Kidney (tissue), 14 donors: ENCODE results near the gene TMEM30A. TPM values are rescaled to one million over a fixed set of nuclear protein-coding genes. Genes with fewer than 3 reads are reported as not detected.

Experiments
- DNase-seq, 5 donors: peaks; one replicate each; pipeline ENCODE4 v3.0.0-alpha.2; 2013 to 2020
- FAIRE-seq: peaks from 2 replicates; lab custom pipeline; 2012; peaks lifted over from hg19 to GRCh38; lab: Jason Lieb, UNC
- H3K27ac ChIP-seq, 2 donors: one replicate each; pipeline ENCODE4 v1.7.0; 2013; ENCODE audit warnings: low read depth in 2 of 2, low read length in 2 of 2, inconsistent platforms in 1 of 2
- H3K27me3 ChIP-seq: one replicate; pipeline ENCODE4 v1.7.1; 2013; ENCODE audit warnings: low read length, inconsistent platforms; ENCODE audit not compliant: control insufficient read depth, insufficient read depth
- H3K36me3 ChIP-seq, 3 donors: one replicate each; pipeline versions ENCODE4 v1.7.0 to v1.7.1; 2013; ENCODE audit warnings: low read length in 3 of 3, control low read depth in 1 of 3, inconsistent platforms in 1 of 3; ENCODE audit not compliant: insufficient read depth in 3 of 3, control insufficient read depth in 2 of 3
- H3K4me1 ChIP-seq, 3 donors: one replicate each; pipeline versions ENCODE4 v1.7.0 to v1.7.1; 2013; ENCODE audit warnings: low read length in 3 of 3, inconsistent platforms in 1 of 3, low read depth in 1 of 3; ENCODE audit not compliant: control insufficient read depth in 2 of 3, insufficient read depth in 2 of 3
- H3K4me3 ChIP-seq, 3 donors: one replicate each; pipeline versions ENCODE4 v1.7.0 to v1.8.1; 2013; ENCODE audit warnings: low read length in 3 of 3, control low read depth in 1 of 3, inconsistent platforms in 1 of 3
- H3K9ac ChIP-seq, 3 donors: one replicate each; pipeline versions ENCODE4 v1.7.0 to v1.7.1; 2013; ENCODE audit warnings: low read length in 3 of 3, control low read depth in 1 of 3, inconsistent platforms in 1 of 3
- H3K9me3 ChIP-seq, 3 donors: one replicate each; pipeline versions ENCODE4 v1.7.0 to v1.7.1; 2013; ENCODE audit warnings: low read length in 3 of 3, control low read depth in 1 of 3, inconsistent platforms in 1 of 3; ENCODE audit not compliant: control insufficient read depth in 2 of 3, insufficient read depth in 1 of 3
- intact Hi-C: fragments of 100-400 bp; cut with DNase I; formaldehyde crosslinking; loops from one replicate; pipeline ENCODE4 v1.11.1; 2022
- polyA plus RNA-seq: library from polyadenylated mRNA; stranded (reverse); fragments of 350-450 nt; fragmentation: Illumina TruSeq; extraction: RNeasy Lipid Tissue Mini Kit (QIAGEN cat#74804); gene quantifications from one replicate; pipeline ENCODE4 v1.2.3, GENCODE V29; 2014; ENCODE audit warnings: low read depth, low replicate concordance; ENCODE audit not compliant: insufficient read depth
- total RNA-seq: library from RNA; stranded (reverse); fragmentation: NEBNext Ultra II Directional; extraction: Animal tissue kit (Norgen Biotek cat#: 25700); gene quantifications from one replicate; pipeline ENCODE4 v1.2.1, GENCODE V29; 2021
- TF ChIP-seq, protein P1 (sequence below): IDR thresholded peaks from 3 replicates; pipeline ENCODE4 v1.5.1; 2012; ENCODE audit warnings: mild to moderate bottlenecking, moderate library complexity, borderline replicate concordance; ENCODE audit not compliant: insufficient read depth; ENCODE audit errors: extremely low read depth
- donor health status: control.
- donor health status: control.
- donor health status: control.
- donor health status: control.
- donor health status: control.
- donor health status: DM: yes; HTN: yes; CAD: no.
- donor health status: Normal renal cell carcinoma (clear cell type).

Gene TMEM30A
- total and polyA plus RNA-seq, 2 donors from 2014 or later, result 51.0 to 101 TPM

DNA sequence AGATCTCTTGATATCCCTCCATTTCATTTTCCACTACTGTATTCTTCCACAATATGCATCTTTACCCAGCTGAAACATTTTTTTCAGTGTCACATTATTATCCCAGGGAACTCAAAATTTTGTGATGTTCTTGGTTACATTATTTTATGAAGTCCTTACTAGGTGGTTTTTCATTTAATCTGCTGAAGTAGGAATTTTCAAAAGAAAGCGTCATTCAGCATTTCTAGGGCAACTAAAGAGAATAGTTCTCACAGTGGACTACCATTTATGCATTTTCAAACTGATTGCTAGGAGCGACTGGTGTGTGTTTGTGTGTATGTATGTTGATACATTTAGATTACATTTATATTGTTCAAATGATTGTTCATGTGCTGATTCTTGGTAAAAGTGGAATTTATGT, 2.4 kb upstream of the TMEM30A start:
- no peaks in the 10 kb centered on the region for H3K9me3 ChIP-seq
- no peaks in the 10 kb centered on the region for H3K36me3 ChIP-seq
- H3K4me3 ChIP-seq, result no peak overlapping the region
- peaks cover 0 to 5% (median 0%) of the 10 kb centered on the region in 3 donors for H3K4me1 ChIP-seq
- no peak for FAIRE-seq
- H3K27me3 ChIP-seq, result no peaks in the 10 kb centered on the region
- H3K27ac ChIP-seq, result no peak overlapping the region
- no peak overlapping the region for H3K9ac ChIP-seq
- TF ChIP-seq, protein P1, sequence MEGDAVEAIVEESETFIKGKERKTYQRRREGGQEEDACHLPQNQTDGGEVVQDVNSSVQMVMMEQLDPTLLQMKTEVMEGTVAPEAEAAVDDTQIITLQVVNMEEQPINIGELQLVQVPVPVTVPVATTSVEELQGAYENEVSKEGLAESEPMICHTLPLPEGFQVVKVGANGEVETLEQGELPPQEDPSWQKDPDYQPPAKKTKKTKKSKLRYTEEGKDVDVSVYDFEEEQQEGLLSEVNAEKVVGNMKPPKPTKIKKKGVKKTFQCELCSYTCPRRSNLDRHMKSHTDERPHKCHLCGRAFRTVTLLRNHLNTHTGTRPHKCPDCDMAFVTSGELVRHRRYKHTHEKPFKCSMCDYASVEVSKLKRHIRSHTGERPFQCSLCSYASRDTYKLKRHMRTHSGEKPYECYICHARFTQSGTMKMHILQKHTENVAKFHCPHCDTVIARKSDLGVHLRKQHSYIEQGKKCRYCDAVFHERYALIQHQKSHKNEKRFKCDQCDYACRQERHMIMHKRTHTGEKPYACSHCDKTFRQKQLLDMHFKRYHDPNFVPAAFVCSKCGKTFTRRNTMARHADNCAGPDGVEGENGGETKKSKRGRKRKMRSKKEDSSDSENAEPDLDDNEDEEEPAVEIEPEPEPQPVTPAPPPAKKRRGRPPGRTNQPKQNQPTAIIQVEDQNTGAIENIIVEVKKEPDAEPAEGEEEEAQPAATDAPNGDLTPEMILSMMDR, result no peak
- no peak for DNase-seq
- intact Hi-C loops, result no loop called here

DNA sequence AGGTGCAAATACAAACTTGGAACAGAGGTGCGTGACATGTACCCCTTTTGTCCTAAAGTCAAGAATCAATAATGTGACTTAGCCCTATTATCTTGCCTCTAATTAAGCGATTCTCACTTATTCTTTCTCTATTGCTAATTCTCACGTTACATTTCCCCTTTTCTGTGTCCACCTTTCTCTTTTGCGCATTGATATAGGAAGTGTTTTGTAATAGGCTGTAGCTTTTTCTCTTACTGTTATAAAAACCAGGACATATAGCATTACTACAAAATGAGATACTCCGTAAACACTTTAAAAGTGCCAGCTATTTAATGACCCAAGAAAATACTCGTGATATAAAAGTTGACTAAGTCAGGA, 669 bp upstream of the TMEM30A start:
- TF ChIP-seq, protein P1, result no peak
- Histone ChIP-seq H3K27ac (peak overlapping the region; percentile 18 to 78), H3K27me3 (no peaks in the 10 kb centered on the region), H3K4me3 (peak overlapping the region; percentile 92 to 99 (median 98)), H3K9me3 (no peaks in the 10 kb centered on the region), H3K4me1 (peaks cover 0 to 5% (median 3%) of the 10 kb centered on the region in 3 donors), H3K36me3 (no peaks in the 10 kb centered on the region), H3K9ac (peak overlapping the region; percentile 71 to 95 (median 93))
- intact Hi-C loops, result no loop called here
- no peak for DNase-seq
- no peak for FAIRE-seq

DNA sequence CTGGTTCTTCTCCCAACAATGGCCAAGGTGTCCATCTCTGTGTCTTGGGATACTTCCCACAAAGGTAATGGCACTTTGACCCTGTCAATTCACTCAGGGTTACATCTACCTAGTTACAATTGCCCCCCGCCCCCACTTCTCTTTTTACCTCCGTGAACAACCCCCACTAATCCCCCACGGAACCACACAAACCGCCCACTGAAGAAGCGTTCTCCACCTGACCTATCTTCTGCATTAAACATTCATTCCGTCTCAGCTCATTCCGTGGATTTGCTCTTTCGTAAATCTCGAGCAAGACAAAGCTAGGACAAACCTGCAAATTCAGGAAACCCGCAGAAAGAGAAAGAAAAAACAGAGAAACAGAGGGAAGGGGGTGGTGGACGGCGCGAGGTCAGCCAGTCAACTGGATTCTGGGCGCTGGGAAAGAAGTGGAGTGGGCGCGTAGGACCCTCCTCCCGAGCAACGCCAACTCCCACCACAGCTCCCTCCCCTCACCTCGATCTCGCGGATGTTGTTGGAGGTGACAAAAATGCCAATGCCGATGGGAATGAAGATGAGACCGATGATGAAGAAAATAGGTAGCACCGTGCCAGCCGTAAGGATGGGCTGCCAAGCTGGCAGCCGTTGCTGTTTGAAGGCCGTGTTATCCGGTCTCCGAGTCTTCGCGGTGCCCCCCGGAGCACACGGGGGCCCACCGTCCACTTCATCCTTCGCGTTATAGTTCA, 523 bp downstream of the TMEM30A start:
- TF ChIP-seq, protein P1, result no peak
- peak in 4 of 5 donors; percentile 55 to 81 (median 73) for DNase-seq
- intact Hi-C loops, result no loop called here
- Histone ChIP-seq H3K36me3 (no peaks in the 10 kb centered on the region), H3K27ac (peak overlapping the region; percentile 90 to 92), H3K9me3 (no peaks in the 10 kb centered on the region), H3K4me3 (peak overlapping the region; percentile 96 to 99 (median 99)), H3K27me3 (no peaks in the 10 kb centered on the region), H3K4me1 (peaks cover 0 to 10% (median 3%) of the 10 kb centered on the region in 3 donors), H3K9ac (peak overlapping the region; percentile 94 to 97 (median 97))
- no peak for FAIRE-seq
